H9 (cell line): ENCODE data around the gene MRAP. TPM values are rescaled to one million over a fixed set of nuclear protein-coding genes. Genes with fewer than 3 reads are reported as not detected.

Source experiments
- DNase-seq: peaks from one replicate; pipeline ENCODE4 v3.0.0-alpha.2; 2017
- H2AFZ ChIP-seq: one replicate; pipeline ENCODE4 v1.6.1; 2013; ENCODE audit warnings: mild to moderate bottlenecking, low read length, control low read depth, moderate library complexity
- H2AK5ac ChIP-seq: 2 replicates; pipeline ENCODE4 v1.6.1; 2013; ENCODE audit warnings: low read length, control low read depth, mixed read lengths; ENCODE audit not compliant: insufficient read length
- H2BK120ac ChIP-seq: one replicate; pipeline ENCODE4 v1.6.1; 2013; ENCODE audit warnings: low read depth, mild to moderate bottlenecking, low read length, control low read depth, inconsistent platforms; ENCODE audit not compliant: poor library complexity, severe bottlenecking
- H2BK12ac ChIP-seq: 2 replicates; pipeline ENCODE4 v1.6.1; 2013; ENCODE audit warnings: low read length, control low read depth, mixed read lengths, low read depth; ENCODE audit not compliant: insufficient read length
- H2BK15ac ChIP-seq: 2 replicates; pipeline ENCODE4 v1.6.1; 2013; ENCODE audit warnings: low read depth, low read length, control low read depth
- H2BK20ac ChIP-seq: one replicate; pipeline ENCODE4 v1.6.1; 2013; ENCODE audit warnings: low read depth, mild to moderate bottlenecking, low read length, control low read depth, inconsistent platforms; ENCODE audit not compliant: poor library complexity, severe bottlenecking
- H2BK5ac ChIP-seq: 2 replicates; pipeline ENCODE4 v1.6.1; 2013; ENCODE audit warnings: low read length, control low read depth, mixed read lengths; ENCODE audit not compliant: insufficient read length
- H3K14ac ChIP-seq: 2 replicates; pipeline ENCODE4 v1.6.1; 2013; ENCODE audit warnings: low read length, control low read depth; ENCODE audit not compliant: insufficient read depth
- H3K18ac ChIP-seq: 2 replicates; pipeline ENCODE4 v1.6.1; 2013; ENCODE audit warnings: low read depth, mild to moderate bottlenecking, mixed read lengths, low read length, control low read depth; ENCODE audit not compliant: insufficient read length
- H3K23ac ChIP-seq: 2 replicates; pipeline ENCODE4 v1.6.1; 2013; ENCODE audit warnings: low read length, control low read depth, mixed read lengths, low read depth; ENCODE audit not compliant: insufficient read length
- H3K23me2 ChIP-seq: 2 replicates; pipeline ENCODE4 v1.6.1; 2013; ENCODE audit warnings: low read depth, mild to moderate bottlenecking, mixed read lengths, low read length, control low read depth; ENCODE audit not compliant: insufficient read length, poor library complexity, severe bottlenecking
- H3K27ac ChIP-seq: 2 replicates; pipeline ENCODE4 v1.5.1; 2013; ENCODE audit warnings: low read length, control low read depth, mixed read lengths, low read depth; ENCODE audit not compliant: insufficient read length
- H3K27me3 ChIP-seq: 2 replicates; pipeline ENCODE4 v1.6.1; 2013; ENCODE audit warnings: low read length, control low read depth, inconsistent platforms; ENCODE audit not compliant: insufficient read depth
- H3K4ac ChIP-seq: 2 replicates; pipeline ENCODE4 v1.6.1; 2013; ENCODE audit warnings: low read depth, mild to moderate bottlenecking, control low read depth, inconsistent platforms, low read length, moderate library complexity
- H3K4me1 ChIP-seq: 2 replicates; pipeline ENCODE4 v1.6.1; 2013; ENCODE audit warnings: low read length, control low read depth, inconsistent platforms; ENCODE audit not compliant: insufficient read depth
- H3K4me2 ChIP-seq: 2 replicates; pipeline ENCODE4 v1.6.1; 2013; ENCODE audit warnings: low read length, control low read depth, mixed read lengths; ENCODE audit not compliant: insufficient read length, insufficient read depth
- H3K56ac ChIP-seq: 2 replicates; pipeline ENCODE4 v1.6.1; 2013; ENCODE audit warnings: low read depth, mild to moderate bottlenecking, mixed read lengths, low read length, control low read depth; ENCODE audit not compliant: insufficient read length
- H3K79me1 ChIP-seq: 2 replicates; pipeline ENCODE4 v1.6.1; 2013; ENCODE audit warnings: low read depth, mild to moderate bottlenecking, moderate library complexity, low read length, control low read depth, inconsistent platforms; ENCODE audit not compliant: insufficient read depth, poor library complexity, severe bottlenecking
- H3K79me2 ChIP-seq: 2 replicates; pipeline ENCODE4 v1.6.1; 2013; ENCODE audit warnings: low read length, control low read depth, inconsistent platforms; ENCODE audit not compliant: insufficient read depth
- H3K9ac ChIP-seq: 2 replicates; pipeline ENCODE4 v1.6.1; 2013; ENCODE audit warnings: low read length, control low read depth, mixed read lengths; ENCODE audit not compliant: insufficient read length; ENCODE audit errors: extremely low read depth
- H3K9me3 ChIP-seq: one replicate; pipeline ENCODE4 v1.6.1; 2013; ENCODE audit warnings: low read depth, low read length, inconsistent platforms; ENCODE audit not compliant: control insufficient read depth
- H3T11ph ChIP-seq: one replicate; pipeline ENCODE4 v1.6.1; 2013; ENCODE audit warnings: mild to moderate bottlenecking, low read length, control low read depth, inconsistent platforms
- H4K20me1 ChIP-seq: one replicate; pipeline ENCODE4 v1.6.1; 2013; ENCODE audit not compliant: control insufficient read depth, insufficient read length, insufficient read depth
- H4K5ac ChIP-seq: 2 replicates; pipeline ENCODE4 v1.6.1; 2013; ENCODE audit warnings: low read depth, mild to moderate bottlenecking, mixed read lengths, low read length, control low read depth; ENCODE audit not compliant: insufficient read length
- H4K8ac ChIP-seq: replicated peaks from 2 replicates; pipeline ENCODE4 v1.6.1; 2013; ENCODE audit warnings: low read length, control low read depth, mixed read lengths, low read depth; ENCODE audit not compliant: insufficient read length
- H4K91ac ChIP-seq: 2 replicates; pipeline ENCODE4 v1.6.1; 2013; ENCODE audit warnings: low read depth, mild to moderate bottlenecking, moderate library complexity, mixed read lengths, low read length, control low read depth; ENCODE audit not compliant: insufficient read length
- H3K27ac Mint-ChIP-seq, 3 experiments: 2 replicates in 2 of 3; 3 replicates in 1 of 3; pipeline ENCODE4 v1.8.0; 2020 to 2021; ENCODE audit warnings: mixed read lengths in 3 of 3, mild to moderate bottlenecking in 1 of 3, moderate library complexity in 1 of 3
- H3K27me3 Mint-ChIP-seq: 2 replicates; pipeline ENCODE4 v1.8.0; 2021; ENCODE audit warnings: low read depth, mild to moderate bottlenecking, moderate library complexity, mixed read lengths
- H3K36me3 Mint-ChIP-seq, 3 experiments: 2 replicates in 2 of 3; 3 replicates in 1 of 3; pipeline ENCODE4 v1.8.0; 2020 to 2021; ENCODE audit warnings: low read depth in 3 of 3, mixed read lengths in 3 of 3; ENCODE audit not compliant: insufficient read depth in 1 of 3
- H3K4me1 Mint-ChIP-seq, 2 experiments: 2 replicates each; pipeline ENCODE4 v1.8.0; 2020; ENCODE audit warnings: mixed read lengths in 2 of 2
- H3K4me3 Mint-ChIP-seq, 2 experiments: 2 replicates in 1 of 2; 3 replicates in 1 of 2; pipeline ENCODE4 v1.8.0; 2020 to 2021; ENCODE audit warnings: mild to moderate bottlenecking in 2 of 2, mixed read lengths in 2 of 2, moderate library complexity in 1 of 2
- H3K9me3 Mint-ChIP-seq, 2 experiments: 2 replicates in 1 of 2; 3 replicates in 1 of 2; pipeline ENCODE4 v1.8.0; 2020; ENCODE audit warnings: mild to moderate bottlenecking in 2 of 2, mixed read lengths in 2 of 2, moderate library complexity in 1 of 2
- WGBS: extraction: QIAGEN DNeasy Blood & Tissue Kit; methylation state at CpG from one replicate; pipeline ENCODE4 v1.1.7; 2013; ENCODE audit warnings: missing lambda C conversion rate, low lambda C conversion rate, mixed read lengths; ENCODE audit not compliant: insufficient read length; ENCODE audit errors: extremely low coverage; 5-methylcytosine and 5-hydroxymethylcytosine counted together
- total RNA-seq: library from RNA; stranded (reverse); gene quantifications from 2 replicates; pipeline ENCODE4 v1.2.1, GENCODE V29; 2021
- TF ChIP-seq, protein P1 (sequence below): fragments of 200-600 bp; sonication (generic); conservative IDR thresholded peaks from 3 replicates; pipeline ENCODE4 v1.8.0; 2021; ENCODE audit warnings: antibody characterized with exemption, mild to moderate bottlenecking

Gene MRAP
- total RNA-seq, 1 experiment from 2014 or later: not detected

GRCh38 chr21:32299695-32300094, 1.0 kb downstream of the MRAP start:
- Histone ChIP-seq H2BK5ac (no peak overlapping the region), H3K23me2 (no peaks in the 10 kb centered on the region), H3K79me2 (no peaks in the 10 kb centered on the region), H3K18ac (no peak overlapping the region), H3K9me3 (no peaks in the 10 kb centered on the region), H3K14ac (no peak overlapping the region), H3K27ac (no peak overlapping the region), H2AFZ (no peak overlapping the region), H3K9ac (no peak overlapping the region), H4K20me1 (no peaks in the 10 kb centered on the region), H3K23ac (no peak overlapping the region), H3K4me1 (no peaks in the 10 kb centered on the region), H3K4ac (no peak overlapping the region), H3K79me1 (no peaks in the 10 kb centered on the region), H4K8ac (no peak overlapping the region), H3K56ac (no peak overlapping the region), H3K27me3 (no peaks in the 10 kb centered on the region), H2AK5ac (no peak overlapping the region), H4K91ac (no peak overlapping the region), H2BK15ac (no peak overlapping the region), H2BK120ac (no peak overlapping the region), H4K5ac (no peak overlapping the region), H2BK20ac (no peak overlapping the region), H2BK12ac (no peak overlapping the region), H3T11ph (no peak overlapping the region), H3K4me2 (no peak overlapping the region)
- H3K27ac Mint-ChIP-seq: no peak overlapping the region
- H3K4me1 Mint-ChIP-seq: no peaks in the 10 kb centered on the region
- H3K27me3 Mint-ChIP-seq: no peaks in the 10 kb centered on the region
- DNase-seq: no peak
- peaks cover 1 to 10% (median 5%) of the 10 kb centered on the region in 3 experiments; a peak in 5 of 7 replicates for H3K36me3 Mint-ChIP-seq
- TF ChIP-seq, protein P1, sequence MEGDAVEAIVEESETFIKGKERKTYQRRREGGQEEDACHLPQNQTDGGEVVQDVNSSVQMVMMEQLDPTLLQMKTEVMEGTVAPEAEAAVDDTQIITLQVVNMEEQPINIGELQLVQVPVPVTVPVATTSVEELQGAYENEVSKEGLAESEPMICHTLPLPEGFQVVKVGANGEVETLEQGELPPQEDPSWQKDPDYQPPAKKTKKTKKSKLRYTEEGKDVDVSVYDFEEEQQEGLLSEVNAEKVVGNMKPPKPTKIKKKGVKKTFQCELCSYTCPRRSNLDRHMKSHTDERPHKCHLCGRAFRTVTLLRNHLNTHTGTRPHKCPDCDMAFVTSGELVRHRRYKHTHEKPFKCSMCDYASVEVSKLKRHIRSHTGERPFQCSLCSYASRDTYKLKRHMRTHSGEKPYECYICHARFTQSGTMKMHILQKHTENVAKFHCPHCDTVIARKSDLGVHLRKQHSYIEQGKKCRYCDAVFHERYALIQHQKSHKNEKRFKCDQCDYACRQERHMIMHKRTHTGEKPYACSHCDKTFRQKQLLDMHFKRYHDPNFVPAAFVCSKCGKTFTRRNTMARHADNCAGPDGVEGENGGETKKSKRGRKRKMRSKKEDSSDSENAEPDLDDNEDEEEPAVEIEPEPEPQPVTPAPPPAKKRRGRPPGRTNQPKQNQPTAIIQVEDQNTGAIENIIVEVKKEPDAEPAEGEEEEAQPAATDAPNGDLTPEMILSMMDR: no peak
- H3K9me3 Mint-ChIP-seq: no peaks in the 10 kb centered on the region
- WGBS: no CpG with 5 or more reads among the region's 6 CpGs
- no peak overlapping the region for H3K4me3 Mint-ChIP-seq
